ENCODE data around the gene GORASP2. TPM values are rescaled to one million over a fixed set of nuclear protein-coding genes. Genes with fewer than 3 reads are reported as not detected.

Gene GORASP2
- total and polyA plus RNA-seq, 2 of the 4 experiments (the other 2 are of a cell fraction), result 53.1 to 156 TPM

GRCh38 chr2:170881840-170882239 is 47.2 kb upstream of the GORASP2 start (continued):
- TF ChIP-seq RCOR1 (IDR thresholded peaks at IDR 0.05; ENCODE audit: insufficient replicate concordance, low read length), result no peak
- TF ChIP-seq RAD21 (IDR thresholded peaks at IDR 0.05; ENCODE audit: low read length), result no peak
- no peak for TF ChIP-seq RFX5 (IDR thresholded peaks at IDR 0.05; ENCODE audit: low read depth, low read length)
- no peak for TF ChIP-seq CEBPB (IDR thresholded peaks at IDR 0.05; ENCODE audit: low read depth, low read length)

GRCh38 chr2:170882758-170883157 is 46.3 kb upstream of the GORASP2 start:
- no peak overlapping the region for H2BK15ac ChIP-seq (ENCODE audit: low read depth, low read length)
- H2BK120ac ChIP-seq (ENCODE audit: low read depth, low read length), result no peak overlapping the region
- H2AFZ ChIP-seq (replicated peaks; ENCODE audit: low read length, poor library complexity), result no peak overlapping the region
- ChIA-PET POLR2A (ENCODE audit: unreplicated experiment) (no interaction called here), CTCF (no interaction called here)
- no peak overlapping the region for H3K18ac ChIP-seq (ENCODE audit: low read depth, low read length)
- H4K8ac ChIP-seq (ENCODE audit: low read depth in 2 of 2, low read length in 2 of 2), result no peak overlapping the region
- no TSS peak for BruUV-seq (replicated peaks)
- H3K79me1 ChIP-seq (ENCODE audit: low read depth in 1 of 2, low read length in 2 of 2), result no peaks in the 10 kb centered on the region
- ATAC-seq (ENCODE audit: low read depth), result no peak
- H2AK9ac ChIP-seq (replicated peaks; ENCODE audit: low read depth, low read length, poor library complexity), result no peak overlapping the region
- no peaks in the 10 kb centered on the region for H3K9me3 ChIP-seq (ENCODE audit: control insufficient read depth, insufficient read depth, low read length)
- H3K4ac ChIP-seq (ENCODE audit: low read depth, low read length), result no peak overlapping the region
- H4K20me1 ChIP-seq (ENCODE audit: insufficient read depth, low read length), result no peaks in the 10 kb centered on the region
- no peaks in the 10 kb centered on the region for H3K4me1 ChIP-seq (ENCODE audit: control insufficient read depth, insufficient read depth, low read length)
- H3K14ac ChIP-seq (replicated peaks; ENCODE audit: low read depth, low read length), result no peak overlapping the region
- no peaks in the 10 kb centered on the region for H3K9me1 ChIP-seq (ENCODE audit: insufficient read depth, low read length)
- no peak overlapping the region for H4K5ac ChIP-seq (ENCODE audit: low read depth, low read length)
- TF ChIP-seq CEBPB (IDR thresholded peaks at IDR 0.05; ENCODE audit: low read depth, low read length) (no peak), NFE2L2 (IDR thresholded peaks at IDR 0.05; ENCODE audit: low read depth, low read length) (no peak), MXI1 (IDR thresholded peaks at IDR 0.05; ENCODE audit: borderline replicate concordance, low read depth, low read length) (no peak), RCOR1 (IDR thresholded peaks at IDR 0.05; ENCODE audit: insufficient replicate concordance, low read length) (no peak), CHD1 (IDR thresholded peaks at IDR 0.05; ENCODE audit: low read depth, low read length) (no peak), FOS (IDR thresholded peaks at IDR 0.05; ENCODE audit: low read depth, low read length) (no peak), RAD21 (IDR thresholded peaks at IDR 0.05; ENCODE audit: low read length) (no peak), SMC3 (IDR thresholded peaks at IDR 0.05; ENCODE audit: low read depth, low read length) (no peak), MAFK (IDR thresholded peaks at IDR 0.05; ENCODE audit: low read depth, low read length) (no peak)
- H3K27ac ChIP-seq (ENCODE audit: insufficient read depth, low read length), result no peak overlapping the region
- H3K36me3 ChIP-seq (ENCODE audit: control insufficient read depth, insufficient read depth, low read length), result no peaks in the 10 kb centered on the region
- dilution Hi-C loops (cut with HindIII; ENCODE audit: low sequenced_read_pairs, unreplicated experiment), result no loop called here
- no peak overlapping the region for H3K4me3 ChIP-seq (ENCODE audit: insufficient read depth, low read depth, low read length)
- peaks cover 4% of the 10 kb centered on the region; the same call in 1 of the 2 replicates for H3K27me3 ChIP-seq (ENCODE audit: control insufficient read depth, insufficient read depth, low read length)
- H2BK5ac ChIP-seq (ENCODE audit: low read depth, low read length, poor library complexity, severe bottlenecking), result no peak overlapping the region
- 67% methylated on average over 1 of the region's 2 CpGs; no CpG with 5 or more reads in 1 of the 2 experiments for WGBS, 2 experiments (ENCODE audit: extremely low coverage in 2 of 2, insufficient read length in 1 of 2)
- intact Hi-C loops (cut with micrococcal nuclease), result no loop called here
- no peak for DNase-seq
- H2BK20ac ChIP-seq (ENCODE audit: low read depth, low read length), result no peak overlapping the region
- H2AK5ac ChIP-seq (ENCODE audit: low read depth, low read length), result no peak overlapping the region
- H3K9ac ChIP-seq (ENCODE audit: low read depth, low read length), result no peak overlapping the region
- H3K4me2 ChIP-seq (ENCODE audit: low read depth, low read length), result no peak overlapping the region
- in situ Hi-C loops (cut with MboI; ENCODE audit: low sequenced_read_pairs), result no loop called here
- no peak overlapping the region for H3K23ac ChIP-seq (ENCODE audit: low read depth, low read length)
- no peak overlapping the region for H3K56ac ChIP-seq (ENCODE audit: extremely low read depth, insufficient read depth, low read length)
- H4K91ac ChIP-seq (ENCODE audit: insufficient read depth, low read depth, low read length), result no peak overlapping the region
